H1 (cell line): ENCODE data around the gene HACD3. TPM values are rescaled to one million over a fixed set of nuclear protein-coding genes. Genes with fewer than 3 reads are reported as not detected.

Experiments
- HDAC6 ChIP-seq: IDR thresholded peaks from one replicate; pipeline ENCODE4 v1.7.1; 2012; ENCODE audit warnings: low read depth, mild to moderate bottlenecking, inconsistent platforms, low read length, moderate library complexity
- JUND ChIP-seq: IDR thresholded peaks from 2 replicates; pipeline ENCODE4 v1.6.1; 2011; ENCODE audit warnings: mild to moderate bottlenecking, improper control_type of control experiment, low read length
- RAD21 ChIP-seq, 2 experiments: IDR thresholded peaks in 1 of 2; conservative IDR thresholded peaks in 1 of 2; 2 replicates each; pipeline ENCODE4 v1.6.1; 2011; ENCODE audit warnings: low read depth in 2 of 2, low read length in 2 of 2, improper control_type of control experiment in 1 of 2, inconsistent platforms in 1 of 2, mild to moderate bottlenecking in 1 of 2, moderate library complexity in 1 of 2
- RXRA ChIP-seq: IDR thresholded peaks from 2 replicates; pipeline ENCODE4 v1.6.1; 2011; ENCODE audit warnings: low read depth, mild to moderate bottlenecking, low read length, moderate library complexity; ENCODE audit not compliant: insufficient read depth
- SAP30 ChIP-seq: fragments of 300-600 bp; sonication (generic); IDR thresholded peaks from 2 replicates; pipeline ENCODE4 v1.7.1; 2012; ENCODE audit warnings: low read length, moderate library complexity, mild to moderate bottlenecking, inconsistent platforms; ENCODE audit not compliant: insufficient read depth, insufficient replicate concordance
- TAF1 ChIP-seq: IDR thresholded peaks from 2 replicates; pipeline ENCODE4 v1.6.1; 2011; ENCODE audit warnings: mild to moderate bottlenecking, low read depth, low read length
- ZNF274 ChIP-seq: IDR thresholded peaks from 2 replicates; pipeline ENCODE4 v1.7.0; 2012; ENCODE audit warnings: low read length, borderline replicate concordance; ENCODE audit errors: extremely low read depth
- polyA plus RNA-seq, 7 experiments: library from polyadenylated mRNA; depleted of rRNA in 3 of 7; stranded (reverse) in 5 of 7; unstranded in 2 of 7; fragments of >200 nt in 5 of 7; fragments of 200-250 nt in 2 of 7; gene quantifications; 1 replicate in 5 of 7; 2 replicates in 1 of 7; 4 replicates in 1 of 7; pipeline versions ENCODE4 v1.2.1 to v1.2.3, GENCODE V29; 2011 to 2013; ENCODE audit warnings: missing spikeins in 2 of 7, mixed read lengths in 2 of 7
- total RNA-seq: library from RNA; stranded (reverse); fragmentation: NEBNext Ultra II Directional; extraction: Animal tissue kit (Norgen Biotek cat#: 25700); gene quantifications from 2 replicates; pipeline ENCODE4 v1.2.1, GENCODE V29; 2021
- TF ChIP-seq, protein P1 (sequence below): fragments of 300-600 bp; sonication (generic); IDR thresholded peaks from 2 replicates; pipeline ENCODE4 v1.7.1; 2012; ENCODE audit warnings: low read length, moderate library complexity, mild to moderate bottlenecking, inconsistent platforms; ENCODE audit not compliant: insufficient replicate concordance
- TF ChIP-seq, protein P2 (sequence below): IDR thresholded peaks from 2 replicates; pipeline ENCODE4 v1.6.1; 2012; ENCODE audit warnings: inconsistent platforms

The HACD3 gene
- total and polyA plus RNA-seq, 2 of the 8 experiments (the other 6 are each of a cell fraction or from before 2014, with no cell fraction given), result 78.8 to 120 TPM

DNA sequence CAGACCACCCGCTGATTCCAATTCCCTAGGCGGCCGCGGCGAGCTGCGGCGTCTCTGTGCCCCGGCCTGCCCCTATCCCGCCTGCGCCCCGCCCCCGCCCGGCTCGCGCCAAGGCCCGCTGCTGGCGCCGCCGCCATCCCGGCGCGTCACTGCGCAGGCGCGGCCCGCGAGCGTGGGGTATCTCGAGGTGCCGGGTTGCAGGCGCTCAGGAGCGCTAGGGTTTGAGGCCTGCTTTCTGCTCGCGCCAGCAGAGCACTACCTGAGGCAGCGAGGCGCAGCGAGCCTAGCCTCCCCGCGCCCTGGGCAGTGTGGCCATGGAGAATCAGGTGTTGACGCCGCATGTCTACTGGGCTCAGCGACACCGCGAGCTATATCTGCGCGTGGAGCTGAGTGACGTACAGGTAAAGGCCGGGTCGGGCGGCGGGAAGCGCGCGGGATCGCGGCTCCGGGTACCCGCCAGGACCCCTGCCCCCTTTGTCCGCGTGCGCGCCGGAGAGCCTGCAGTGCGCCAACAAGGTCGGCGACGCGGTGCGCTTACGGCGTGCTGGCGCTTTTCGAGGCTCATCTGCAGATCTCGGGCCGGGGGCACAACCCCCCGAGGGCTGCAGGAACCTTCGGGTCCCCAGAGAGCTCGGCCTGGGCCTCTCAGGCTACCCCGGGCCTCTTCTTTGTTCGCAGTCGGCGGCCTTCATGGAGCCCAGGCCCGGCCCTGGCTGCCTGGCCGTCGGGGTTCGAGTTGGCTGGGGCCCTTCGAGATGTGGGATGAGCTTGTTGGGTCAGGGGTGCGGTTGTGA, at the start of gene HACD3 (continued):
- no peak for TF ChIP-seq JUND
- TF ChIP-seq SAP30, result no peak
- TF ChIP-seq, protein P1, sequence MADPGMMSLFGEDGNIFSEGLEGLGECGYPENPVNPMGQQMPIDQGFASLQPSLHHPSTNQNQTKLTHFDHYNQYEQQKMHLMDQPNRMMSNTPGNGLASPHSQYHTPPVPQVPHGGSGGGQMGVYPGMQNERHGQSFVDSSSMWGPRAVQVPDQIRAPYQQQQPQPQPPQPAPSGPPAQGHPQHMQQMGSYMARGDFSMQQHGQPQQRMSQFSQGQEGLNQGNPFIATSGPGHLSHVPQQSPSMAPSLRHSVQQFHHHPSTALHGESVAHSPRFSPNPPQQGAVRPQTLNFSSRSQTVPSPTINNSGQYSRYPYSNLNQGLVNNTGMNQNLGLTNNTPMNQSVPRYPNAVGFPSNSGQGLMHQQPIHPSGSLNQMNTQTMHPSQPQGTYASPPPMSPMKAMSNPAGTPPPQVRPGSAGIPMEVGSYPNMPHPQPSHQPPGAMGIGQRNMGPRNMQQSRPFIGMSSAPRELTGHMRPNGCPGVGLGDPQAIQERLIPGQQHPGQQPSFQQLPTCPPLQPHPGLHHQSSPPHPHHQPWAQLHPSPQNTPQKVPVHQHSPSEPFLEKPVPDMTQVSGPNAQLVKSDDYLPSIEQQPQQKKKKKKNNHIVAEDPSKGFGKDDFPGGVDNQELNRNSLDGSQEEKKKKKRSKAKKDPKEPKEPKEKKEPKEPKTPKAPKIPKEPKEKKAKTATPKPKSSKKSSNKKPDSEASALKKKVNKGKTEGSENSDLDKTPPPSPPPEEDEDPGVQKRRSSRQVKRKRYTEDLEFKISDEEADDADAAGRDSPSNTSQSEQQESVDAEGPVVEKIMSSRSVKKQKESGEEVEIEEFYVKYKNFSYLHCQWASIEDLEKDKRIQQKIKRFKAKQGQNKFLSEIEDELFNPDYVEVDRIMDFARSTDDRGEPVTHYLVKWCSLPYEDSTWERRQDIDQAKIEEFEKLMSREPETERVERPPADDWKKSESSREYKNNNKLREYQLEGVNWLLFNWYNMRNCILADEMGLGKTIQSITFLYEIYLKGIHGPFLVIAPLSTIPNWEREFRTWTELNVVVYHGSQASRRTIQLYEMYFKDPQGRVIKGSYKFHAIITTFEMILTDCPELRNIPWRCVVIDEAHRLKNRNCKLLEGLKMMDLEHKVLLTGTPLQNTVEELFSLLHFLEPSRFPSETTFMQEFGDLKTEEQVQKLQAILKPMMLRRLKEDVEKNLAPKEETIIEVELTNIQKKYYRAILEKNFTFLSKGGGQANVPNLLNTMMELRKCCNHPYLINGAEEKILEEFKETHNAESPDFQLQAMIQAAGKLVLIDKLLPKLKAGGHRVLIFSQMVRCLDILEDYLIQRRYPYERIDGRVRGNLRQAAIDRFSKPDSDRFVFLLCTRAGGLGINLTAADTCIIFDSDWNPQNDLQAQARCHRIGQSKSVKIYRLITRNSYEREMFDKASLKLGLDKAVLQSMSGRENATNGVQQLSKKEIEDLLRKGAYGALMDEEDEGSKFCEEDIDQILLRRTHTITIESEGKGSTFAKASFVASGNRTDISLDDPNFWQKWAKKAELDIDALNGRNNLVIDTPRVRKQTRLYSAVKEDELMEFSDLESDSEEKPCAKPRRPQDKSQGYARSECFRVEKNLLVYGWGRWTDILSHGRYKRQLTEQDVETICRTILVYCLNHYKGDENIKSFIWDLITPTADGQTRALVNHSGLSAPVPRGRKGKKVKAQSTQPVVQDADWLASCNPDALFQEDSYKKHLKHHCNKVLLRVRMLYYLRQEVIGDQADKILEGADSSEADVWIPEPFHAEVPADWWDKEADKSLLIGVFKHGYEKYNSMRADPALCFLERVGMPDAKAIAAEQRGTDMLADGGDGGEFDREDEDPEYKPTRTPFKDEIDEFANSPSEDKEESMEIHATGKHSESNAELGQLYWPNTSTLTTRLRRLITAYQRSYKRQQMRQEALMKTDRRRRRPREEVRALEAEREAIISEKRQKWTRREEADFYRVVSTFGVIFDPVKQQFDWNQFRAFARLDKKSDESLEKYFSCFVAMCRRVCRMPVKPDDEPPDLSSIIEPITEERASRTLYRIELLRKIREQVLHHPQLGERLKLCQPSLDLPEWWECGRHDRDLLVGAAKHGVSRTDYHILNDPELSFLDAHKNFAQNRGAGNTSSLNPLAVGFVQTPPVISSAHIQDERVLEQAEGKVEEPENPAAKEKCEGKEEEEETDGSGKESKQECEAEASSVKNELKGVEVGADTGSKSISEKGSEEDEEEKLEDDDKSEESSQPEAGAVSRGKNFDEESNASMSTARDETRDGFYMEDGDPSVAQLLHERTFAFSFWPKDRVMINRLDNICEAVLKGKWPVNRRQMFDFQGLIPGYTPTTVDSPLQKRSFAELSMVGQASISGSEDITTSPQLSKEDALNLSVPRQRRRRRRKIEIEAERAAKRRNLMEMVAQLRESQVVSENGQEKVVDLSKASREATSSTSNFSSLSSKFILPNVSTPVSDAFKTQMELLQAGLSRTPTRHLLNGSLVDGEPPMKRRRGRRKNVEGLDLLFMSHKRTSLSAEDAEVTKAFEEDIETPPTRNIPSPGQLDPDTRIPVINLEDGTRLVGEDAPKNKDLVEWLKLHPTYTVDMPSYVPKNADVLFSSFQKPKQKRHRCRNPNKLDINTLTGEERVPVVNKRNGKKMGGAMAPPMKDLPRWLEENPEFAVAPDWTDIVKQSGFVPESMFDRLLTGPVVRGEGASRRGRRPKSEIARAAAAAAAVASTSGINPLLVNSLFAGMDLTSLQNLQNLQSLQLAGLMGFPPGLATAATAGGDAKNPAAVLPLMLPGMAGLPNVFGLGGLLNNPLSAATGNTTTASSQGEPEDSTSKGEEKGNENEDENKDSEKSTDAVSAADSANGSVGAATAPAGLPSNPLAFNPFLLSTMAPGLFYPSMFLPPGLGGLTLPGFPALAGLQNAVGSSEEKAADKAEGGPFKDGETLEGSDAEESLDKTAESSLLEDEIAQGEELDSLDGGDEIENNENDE, result no peak
- TF ChIP-seq HDAC6, result no peak
- TF ChIP-seq, protein P2, sequence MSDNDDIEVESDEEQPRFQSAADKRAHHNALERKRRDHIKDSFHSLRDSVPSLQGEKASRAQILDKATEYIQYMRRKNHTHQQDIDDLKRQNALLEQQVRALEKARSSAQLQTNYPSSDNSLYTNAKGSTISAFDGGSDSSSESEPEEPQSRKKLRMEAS, result peak; percentile 88
- TF ChIP-seq ZNF274, result no peak
- TF ChIP-seq RAD21 (IDR thresholded peaks at IDR 0.05 in 1 of 2, conservative IDR thresholded peaks at IDR 0.05 in 1 of 2; ENCODE audit: low read depth in 2 of 2, low read length in 2 of 2), result no peak
- no peak for TF ChIP-seq RXRA
- peak; percentile 85 for TF ChIP-seq TAF1
